Activated CD4-positive, alpha-beta T cell treated with anti-CD3 and anti-CD28 coated beads, Interleukin-2, amount 50 U/mL, for 48 hours (primary cell): ENCODE data around the gene PEAR1.

ENCODE experiments used
- DNase-seq, 2 experiments: peaks; one replicate each; pipeline ENCODE4 v3.0.0-alpha.2; 2020

PEAR1 gene

GRCh38 chr1:156942176-156942575 lies 48.7 kb downstream of the PEAR1 start:
- DNase-seq: no peak

- no peak for DNase-seq
These were observed 49.1 kb downstream of the PEAR1 start for GRCh38 chr1:156942576-156942975.

DNA sequence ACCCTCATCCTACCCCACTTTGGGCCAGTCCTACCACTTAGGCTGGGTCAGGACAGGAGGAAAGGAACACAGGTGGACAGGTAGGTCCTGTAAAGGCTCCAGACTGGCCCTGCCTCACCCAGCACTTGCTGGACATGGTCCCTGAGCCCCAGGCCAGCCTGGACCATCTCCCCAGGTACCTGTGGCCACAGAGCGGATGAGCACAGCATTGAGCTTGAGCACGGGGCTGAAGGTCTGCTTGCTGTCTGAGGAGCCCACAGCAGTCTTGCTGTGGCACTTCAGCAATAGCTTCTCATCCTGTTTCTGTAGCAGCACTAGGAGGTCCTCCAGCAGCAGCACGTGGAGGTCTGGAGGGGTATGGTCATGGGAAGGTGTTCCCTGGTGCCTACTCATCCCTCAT lies 50.2 kb downstream of the PEAR1 start:
- DNase-seq: no peak

DNA sequence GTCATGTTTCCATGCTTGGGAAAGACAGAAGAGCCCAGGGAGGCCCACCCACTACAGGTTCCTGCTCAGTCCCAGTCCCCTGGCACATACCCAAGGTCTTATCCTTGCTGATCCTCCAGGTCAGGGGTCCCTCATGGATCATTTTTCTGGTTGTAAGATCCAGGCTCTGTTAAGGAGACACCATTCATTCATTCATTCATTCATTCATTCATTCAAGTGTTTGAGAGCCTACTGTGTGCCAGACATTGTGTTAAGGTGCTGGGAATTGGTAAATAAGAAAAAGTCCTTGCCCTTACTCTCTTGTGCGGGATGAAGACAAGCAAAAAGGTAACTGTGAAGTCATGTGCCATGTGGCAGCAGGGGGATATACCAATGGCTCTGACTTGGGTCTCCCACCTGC lies 50.8 kb downstream of the PEAR1 start:
- no peak for DNase-seq

GRCh38 chr1:156944848-156945247 lies 51.3 kb downstream of the PEAR1 start:
- no peak for DNase-seq

- DNase-seq: no peak
These were observed 52.6 kb downstream of the PEAR1 start for GRCh38 chr1:156945881-156946661.

DNA sequence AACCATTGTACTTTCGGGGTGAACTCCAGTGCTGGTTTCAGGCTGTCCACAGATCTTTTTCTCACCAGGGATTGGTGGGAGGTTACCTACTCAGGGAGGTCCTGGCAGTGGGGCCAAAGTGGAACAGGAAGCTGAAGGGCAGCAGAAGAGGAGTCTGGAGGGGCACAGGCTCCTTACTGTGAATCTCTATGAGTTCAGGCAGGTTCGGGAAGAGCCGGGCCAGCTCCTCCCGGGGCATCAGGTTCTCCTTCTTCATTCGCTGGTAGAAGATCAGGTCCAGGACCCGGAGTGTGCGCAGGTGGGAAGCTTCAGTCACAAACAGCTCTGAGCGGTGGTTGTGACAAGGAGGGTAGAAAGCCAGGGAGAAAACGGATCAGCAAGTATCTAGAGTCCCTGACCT lies 53.6 kb downstream of the PEAR1 start:
- no peak for DNase-seq

- no peak for DNase-seq
These were observed 54.5 kb downstream of the PEAR1 start for GRCh38 chr1:156947818-156948525.

DNA sequence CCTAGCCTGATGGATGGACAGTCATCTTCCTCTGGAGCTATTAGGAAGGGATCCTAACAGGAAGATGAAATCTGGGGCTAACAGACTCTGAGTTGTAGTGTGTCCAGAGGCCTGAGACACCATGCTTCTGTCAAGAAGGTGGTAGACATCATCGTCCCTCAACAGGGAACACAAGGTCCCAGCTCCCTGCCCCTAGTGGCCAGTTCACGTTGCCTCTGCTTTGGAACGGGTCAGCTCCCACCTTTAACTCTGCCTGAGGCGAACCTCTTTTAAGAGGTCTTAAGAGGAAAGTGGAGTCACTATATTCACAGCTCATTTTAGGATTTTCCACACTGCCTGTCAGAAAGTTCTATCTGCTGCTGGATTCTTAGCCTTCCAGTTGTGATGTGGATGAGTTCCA lies 55.2 kb downstream of the PEAR1 start:
- no peak for DNase-seq

DNA sequence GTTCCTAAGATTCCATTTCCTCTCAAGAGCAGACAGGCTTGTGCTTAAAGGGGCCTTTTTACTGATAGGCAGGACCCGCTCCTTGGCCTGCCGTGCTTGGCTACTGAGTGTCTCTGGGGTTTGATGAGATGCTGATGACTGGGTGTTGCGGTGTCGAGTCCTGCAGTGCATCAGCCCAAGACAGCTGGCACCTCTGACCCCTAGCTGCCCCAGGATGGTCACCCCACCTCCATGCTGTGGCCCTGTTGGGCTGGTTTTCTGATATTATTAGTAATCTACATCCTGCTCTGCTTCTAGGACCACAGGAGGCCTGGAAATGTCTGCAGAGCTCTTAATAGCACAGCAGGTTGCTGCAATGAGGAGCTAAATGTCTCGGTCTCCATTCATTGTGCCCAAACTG lies 55.6 kb downstream of the PEAR1 start:
- DNase-seq: no peak

DNA sequence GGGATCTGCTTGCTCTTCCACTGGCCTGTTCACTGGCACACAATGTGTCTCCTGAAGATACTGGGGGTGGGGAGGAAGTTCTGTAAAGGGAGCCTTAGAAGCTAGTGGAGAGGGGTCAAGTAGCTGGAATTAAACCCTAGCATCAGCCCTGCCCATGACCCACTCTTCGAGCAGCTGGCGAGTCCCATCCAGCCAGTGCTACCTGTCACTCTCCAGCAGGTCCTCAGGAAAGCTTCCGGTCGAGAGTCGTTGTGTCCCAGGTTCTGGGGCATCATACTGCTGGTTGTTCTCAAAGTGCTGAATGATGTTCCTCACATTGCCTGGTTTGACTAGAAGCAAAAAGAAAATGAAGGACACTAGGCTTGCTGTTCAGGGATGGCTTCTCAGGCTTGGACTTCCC lies 57.9 kb downstream of the PEAR1 start:
- DNase-seq: no peak

GRCh38 chr1:156953571-156953970 lies 60.1 kb downstream of the PEAR1 start:
- DNase-seq: no peak

- DNase-seq: no peak
These were observed 62.8 kb downstream of the PEAR1 start for GRCh38 chr1:156956333-156956732.

GRCh38 chr1:156957634-156958033 lies 64.1 kb downstream of the PEAR1 start:
- no peak for DNase-seq

DNA sequence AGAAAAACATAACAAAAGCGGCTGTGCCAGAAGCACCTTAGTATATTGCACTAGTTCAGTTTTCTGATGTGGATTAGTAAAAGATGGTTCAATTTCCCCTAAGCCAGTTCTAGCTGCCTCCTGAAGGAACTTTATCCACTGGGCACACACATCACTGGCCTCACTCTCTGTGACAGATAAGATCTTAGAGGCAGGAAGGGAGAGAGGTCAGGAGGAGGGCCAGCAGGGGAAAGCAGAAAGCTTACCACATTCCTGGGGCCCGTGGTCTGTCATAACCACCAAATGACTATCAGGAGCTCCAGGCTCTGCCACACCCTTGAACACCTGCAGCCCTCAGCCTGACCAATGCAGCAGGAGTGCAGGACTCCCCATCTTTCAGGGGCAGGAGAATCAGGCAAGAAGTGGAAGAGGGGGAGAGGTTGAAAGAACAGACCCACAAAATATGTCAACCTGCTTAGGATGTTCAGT lies 64.8 kb downstream of the PEAR1 start:
- DNase-seq: no peak

GRCh38 chr1:156959414-156959813 lies 65.9 kb downstream of the PEAR1 start:
- no peak for DNase-seq

GRCh38 chr1:156959925-156960324 lies 66.4 kb downstream of the PEAR1 start:
- no peak for DNase-seq

GRCh38 chr1:156961709-156962108 lies 68.2 kb downstream of the PEAR1 start:
- peak; percentile 19 to 39 for DNase-seq

GRCh38 chr1:156963621-156964020 lies 70.1 kb downstream of the PEAR1 start:
- peak; percentile 24 to 30 for DNase-seq

DNA sequence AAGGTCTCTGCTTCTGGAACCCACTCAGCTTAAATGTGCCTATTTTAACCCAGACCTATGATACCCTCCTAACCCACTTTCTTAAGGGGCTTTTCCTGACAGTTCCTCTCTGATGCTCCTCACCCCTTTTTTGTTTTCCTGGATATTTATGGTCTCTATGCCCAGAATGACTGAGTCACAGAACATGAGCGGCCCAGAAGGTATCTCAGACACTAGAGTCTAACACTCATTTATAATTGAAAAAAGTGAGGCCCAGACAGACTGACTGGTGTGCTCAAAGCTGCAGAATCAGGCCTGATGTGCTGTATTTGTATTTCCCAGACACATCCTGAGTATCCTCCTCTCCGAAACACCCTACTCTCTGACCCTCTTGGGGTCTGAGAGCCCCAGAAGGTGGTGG lies 70.9 kb downstream of the PEAR1 start:
- DNase-seq: no peak
